Measurements from ENCODE around the gene KIAA0319L. TPM values are rescaled to one million over a fixed set of nuclear protein-coding genes. Genes with fewer than 3 reads are reported as not detected.

Gene KIAA0319L
- total RNA-seq, 1 donor from 2014 or later = 79.6 TPM

DNA sequence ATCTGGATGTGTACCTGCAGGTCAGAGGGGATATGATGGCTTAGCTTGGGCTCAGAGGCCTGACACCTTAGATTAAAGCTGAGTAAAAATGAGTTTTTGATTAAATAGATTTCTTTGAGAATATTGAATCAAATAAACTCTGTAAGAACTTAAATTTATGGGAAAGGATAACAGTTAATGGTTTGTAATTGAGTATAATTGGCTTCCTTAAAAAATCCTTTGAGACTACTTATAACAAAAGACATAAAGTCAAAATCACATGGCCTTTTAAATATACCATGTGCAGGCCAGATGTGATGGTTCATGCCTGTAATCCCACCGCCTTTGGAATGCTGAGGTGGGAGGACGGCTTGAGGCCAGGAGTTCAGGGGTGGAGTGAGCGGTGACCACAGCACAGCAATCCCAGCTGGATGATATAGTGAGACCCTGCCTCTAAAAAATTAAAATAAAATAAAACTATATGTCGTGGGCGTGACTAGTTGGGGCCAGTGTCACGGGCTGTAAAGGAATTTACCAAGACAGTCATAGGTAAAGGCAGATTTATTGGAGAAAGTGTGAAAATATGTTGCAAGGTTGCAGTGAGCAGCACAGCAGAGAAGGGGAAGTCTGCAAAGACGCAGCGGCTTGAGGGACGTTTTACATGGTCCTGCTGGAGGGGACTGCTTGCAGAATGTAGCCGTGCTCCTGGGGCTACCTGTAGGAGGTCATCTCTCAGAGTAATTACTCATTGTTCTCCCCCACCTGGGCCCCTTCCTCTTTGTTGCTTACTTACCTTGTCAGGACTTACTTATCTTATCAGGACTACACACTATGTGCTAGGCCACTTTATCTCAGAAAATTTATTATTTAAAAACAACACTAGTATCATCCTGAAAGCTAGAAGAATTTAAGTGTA lies 166.4 kb downstream of the KIAA0319L start:
- no peak overlapping the region for H3K27ac ChIP-seq
- TF ChIP-seq, protein P1, sequence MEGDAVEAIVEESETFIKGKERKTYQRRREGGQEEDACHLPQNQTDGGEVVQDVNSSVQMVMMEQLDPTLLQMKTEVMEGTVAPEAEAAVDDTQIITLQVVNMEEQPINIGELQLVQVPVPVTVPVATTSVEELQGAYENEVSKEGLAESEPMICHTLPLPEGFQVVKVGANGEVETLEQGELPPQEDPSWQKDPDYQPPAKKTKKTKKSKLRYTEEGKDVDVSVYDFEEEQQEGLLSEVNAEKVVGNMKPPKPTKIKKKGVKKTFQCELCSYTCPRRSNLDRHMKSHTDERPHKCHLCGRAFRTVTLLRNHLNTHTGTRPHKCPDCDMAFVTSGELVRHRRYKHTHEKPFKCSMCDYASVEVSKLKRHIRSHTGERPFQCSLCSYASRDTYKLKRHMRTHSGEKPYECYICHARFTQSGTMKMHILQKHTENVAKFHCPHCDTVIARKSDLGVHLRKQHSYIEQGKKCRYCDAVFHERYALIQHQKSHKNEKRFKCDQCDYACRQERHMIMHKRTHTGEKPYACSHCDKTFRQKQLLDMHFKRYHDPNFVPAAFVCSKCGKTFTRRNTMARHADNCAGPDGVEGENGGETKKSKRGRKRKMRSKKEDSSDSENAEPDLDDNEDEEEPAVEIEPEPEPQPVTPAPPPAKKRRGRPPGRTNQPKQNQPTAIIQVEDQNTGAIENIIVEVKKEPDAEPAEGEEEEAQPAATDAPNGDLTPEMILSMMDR (IDR thresholded peaks at IDR 0.05) = no peak
- DNase-seq (no peak), ATAC-seq (no peak)
- H3K4me1 ChIP-seq = no peaks in the 10 kb centered on the region
- H3K4me3 ChIP-seq = no peak overlapping the region
- H3K36me3 ChIP-seq = peaks cover 91% of the 10 kb centered on the region
- intact Hi-C loops (cut with DNase I) = no loop called here
- no peaks in the 10 kb centered on the region for H3K9me3 ChIP-seq
- H3K27me3 ChIP-seq (ENCODE audit: low read depth) = no peaks in the 10 kb centered on the region

GRCh38 chr1:35386959-35387358 lies 170.2 kb downstream of the KIAA0319L start:
- Histone ChIP-seq H3K27ac (no peak overlapping the region), H3K36me3 (peaks cover 69% of the 10 kb centered on the region), H3K4me1 (no peaks in the 10 kb centered on the region), H3K4me3 (no peak overlapping the region), H3K27me3 (ENCODE audit: low read depth) (no peaks in the 10 kb centered on the region), H3K9me3 (no peaks in the 10 kb centered on the region)
- TF ChIP-seq, protein P1 (IDR thresholded peaks at IDR 0.05) = no peak
- DNase-seq = no peak
- intact Hi-C loops (cut with DNase I) = no loop called here
- no peak for ATAC-seq

DNA sequence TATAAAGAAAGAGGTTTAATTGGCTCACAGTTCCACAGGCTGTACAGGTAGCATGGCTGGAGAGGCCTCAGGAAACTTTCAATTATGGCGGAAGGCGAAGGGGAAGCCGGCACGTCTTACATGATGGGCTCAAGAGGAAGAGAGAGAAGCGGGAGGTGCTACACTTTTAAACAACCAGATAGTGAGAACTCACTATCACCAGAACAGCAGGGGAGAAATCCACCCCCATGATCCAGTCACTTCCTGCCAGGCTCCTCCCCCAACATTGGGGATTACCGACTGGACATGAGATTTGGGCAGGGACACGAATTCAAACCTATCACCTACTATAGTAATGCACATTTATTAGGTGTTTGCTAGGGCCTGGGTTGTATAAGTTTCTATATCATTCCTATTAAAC lies 170.9 kb downstream of the KIAA0319L start:
- H3K4me1 ChIP-seq = no peaks in the 10 kb centered on the region
- no peak overlapping the region for H3K4me3 ChIP-seq
- no peak overlapping the region for H3K27ac ChIP-seq
- peaks cover 65% of the 10 kb centered on the region for H3K36me3 ChIP-seq
- intact Hi-C loops (cut with DNase I) = no loop called here
- H3K9me3 ChIP-seq = no peaks in the 10 kb centered on the region
- TF ChIP-seq, protein P1 (IDR thresholded peaks at IDR 0.05) = no peak
- no peak for DNase-seq
- no peak for ATAC-seq
- H3K27me3 ChIP-seq (ENCODE audit: low read depth) = no peaks in the 10 kb centered on the region

Other genes starting within 250 kb of the KIAA0319L start
- gene NCDN, start 396 bp upstream of the KIAA0319L start, total RNA-seq = 20.2 TPM
- 2.2 TPM for gene TFAP2E, start 15.9 kb upstream of the KIAA0319L start, total RNA-seq
- gene PSMB2, start 84.1 kb upstream of the KIAA0319L start, total RNA-seq = 44.9 TPM
- gene C1orf216, start 161.5 kb upstream of the KIAA0319L start, total RNA-seq = 14.3 TPM
- 1.3 TPM for gene CLSPN, start 212.6 kb upstream of the KIAA0319L start, total RNA-seq